PC-9 (cell line): Measurements from ENCODE around the gene FUT2. TPM values are rescaled to one million over a fixed set of nuclear protein-coding genes. Genes with fewer than 3 reads are reported as not detected.
A peak's percentile ranks its signal among the peaks of the same experiment; 100 is the strongest.

Source experiments
- BruUV-seq: library from RNA; stranded (reverse); fragments of 400-500 nt; replicated peaks from 2 replicates; lab custom pipeline; 2021; lab: Mats Ljungman, UMichigan
- CTCF ChIA-PET: fragments of 300-600 bp; sonication (Branson Sonifier 250); formaldehyde crosslinking; loops from one replicate; lab custom pipeline; 2022; ENCODE audit warnings: antibody characterized with exemption; lab: Charles Lee
- POLR2A ChIA-PET: fragments of 300-600 bp; sonication (Branson Sonifier 250); formaldehyde crosslinking; loops from one replicate; lab custom pipeline; 2022; ENCODE audit warnings: antibody characterized with exemption; ENCODE audit not compliant: unreplicated experiment; lab: Charles Lee
- DNase-seq, 2 experiments: peaks; one replicate each; pipeline versions ENCODE4 v3.0.0 to v3.0.0-alpha.2; 2015 to 2022; ENCODE audit warnings: mixed read lengths in 1 of 2
- H2AFZ ChIP-seq: fragments of 200-600 bp; sonication (generic); 2 replicates; pipeline ENCODE4 v1.8.1; 2017; ENCODE audit warnings: antibody characterized with exemption
- H3F3A ChIP-seq: fragments of 200-600 bp; sonication (generic); 2 replicates; pipeline ENCODE4 v1.8.1; 2017; ENCODE audit warnings: antibody characterized with exemption, mild to moderate bottlenecking, low read depth; ENCODE audit not compliant: insufficient read depth
- H3K27ac ChIP-seq: fragments of 200-600 bp; sonication (generic); 2 replicates; pipeline ENCODE4 v1.6.1; 2016; ENCODE audit warnings: mixed run types
- H3K27me3 ChIP-seq: fragments of 200-600 bp; sonication (generic); 2 replicates; pipeline ENCODE4 v1.6.1; 2016; ENCODE audit warnings: low read depth, mixed run types; ENCODE audit not compliant: insufficient read depth
- H3K36me3 ChIP-seq: fragments of 200-600 bp; sonication (generic); 2 replicates; pipeline ENCODE4 v1.6.1; 2016; ENCODE audit warnings: low read depth, mixed run types
- H3K4me1 ChIP-seq: fragments of 200-600 bp; sonication (generic); replicated peaks from 2 replicates; pipeline ENCODE4 v1.6.1; 2016; ENCODE audit warnings: mixed run types; ENCODE audit not compliant: insufficient read depth
- H3K4me2 ChIP-seq: fragments of 200-600 bp; sonication (generic); 2 replicates; pipeline ENCODE4 v1.6.1; 2017; ENCODE audit warnings: mixed run types
- H3K4me3 ChIP-seq: fragments of 200-600 bp; sonication (generic); 2 replicates; pipeline ENCODE4 v1.6.1; 2016; ENCODE audit warnings: mixed run types
- H3K79me2 ChIP-seq: fragments of 200-600 bp; sonication (generic); 2 replicates; pipeline ENCODE4 v1.6.1; 2017; ENCODE audit warnings: low read depth, mixed run types
- H3K9me2 ChIP-seq: fragments of 200-600 bp; sonication (generic); 2 replicates; pipeline ENCODE4 v1.8.1; 2017; ENCODE audit warnings: mild to moderate bottlenecking; ENCODE audit not compliant: insufficient read depth
- H3K9me3 ChIP-seq: fragments of 200-600 bp; sonication (generic); 2 replicates; pipeline ENCODE4 v1.8.1; 2016; ENCODE audit warnings: low read depth; ENCODE audit not compliant: insufficient read depth
- H4K20me1 ChIP-seq: fragments of 200-600 bp; sonication (generic); 2 replicates; pipeline ENCODE4 v1.8.1; 2017; ENCODE audit not compliant: insufficient read depth
- CTCF ChIP-seq: fragments of 200-600 bp; sonication (generic); conservative IDR thresholded peaks from 2 replicates; pipeline ENCODE4 v1.6.1; 2017; ENCODE audit warnings: mixed run types, antibody characterized with exemption, mild to moderate bottlenecking, moderate library complexity
- EZH2 ChIP-seq: fragments of 200-600 bp; sonication (generic); IDR thresholded peaks from 2 replicates; pipeline ENCODE4 v1.8.0; 2017; ENCODE audit warnings: antibody characterized with exemption, low read depth
- intact Hi-C: fragments of 100-400 bp; cut with micrococcal nuclease; formaldehyde crosslinking; loops from one replicate; pipeline ENCODE4 v1.10.0; 2022; ENCODE audit not compliant: unreplicated experiment
- total RNA-seq: library from RNA; stranded (reverse); gene quantifications from 2 replicates; pipeline ENCODE4 v1.2.3, GENCODE V29; 2021

The FUT2 gene
- total RNA-seq, 1 experiment from 2014 or later: 8.7 TPM

GRCh38 chr19:48681127-48681470, 14.7 kb upstream of the FUT2 start:
- no peak for DNase-seq
- Histone ChIP-seq H3K79me2 (no peaks in the 10 kb centered on the region), H3K4me3 (no peak overlapping the region), H3K9me3 (no peaks in the 10 kb centered on the region), H3K4me2 (no peak overlapping the region), H2AFZ (no peak overlapping the region), H4K20me1 (no peaks in the 10 kb centered on the region), H3K4me1 (peaks cover 49% of the 10 kb centered on the region), H3K9me2 (no peaks in the 10 kb centered on the region), H3F3A (peaks cover 29% of the 10 kb centered on the region), H3K36me3 (no peaks in the 10 kb centered on the region), H3K27ac (no peak overlapping the region), H3K27me3 (no peaks in the 10 kb centered on the region)
- TF ChIP-seq EZH2 (no peak), CTCF (no peak)
- intact Hi-C loops: no loop called here
- ChIA-PET POLR2A (no interaction called here), CTCF (no interaction called here)
- no TSS peak for BruUV-seq

- Histone ChIP-seq H3K27ac (no peak overlapping the region), H3K4me2 (no peak overlapping the region), H3F3A (peaks cover 18% of the 10 kb centered on the region), H3K36me3 (no peaks in the 10 kb centered on the region), H3K4me3 (no peak overlapping the region), H3K79me2 (no peaks in the 10 kb centered on the region), H4K20me1 (no peaks in the 10 kb centered on the region), H3K27me3 (no peaks in the 10 kb centered on the region), H3K4me1 (peaks cover 31% of the 10 kb centered on the region), H2AFZ (no peak overlapping the region), H3K9me2 (no peaks in the 10 kb centered on the region), H3K9me3 (no peaks in the 10 kb centered on the region)
- ChIA-PET POLR2A (no interaction called here), CTCF (no interaction called here)
- BruUV-seq: no TSS peak
- intact Hi-C loops: no loop called here
- no peak for TF ChIP-seq CTCF
- TF ChIP-seq EZH2: no peak
- DNase-seq: no peak
Measured at GRCh38 chr19:48683349-48683748, 12.4 kb upstream of the FUT2 start.

- no peaks in the 10 kb centered on the region for H3K27me3 ChIP-seq
- no peaks in the 10 kb centered on the region for H3K9me2 ChIP-seq
- H3K79me2 ChIP-seq: no peaks in the 10 kb centered on the region
- POLR2A ChIA-PET: no interaction called here
- BruUV-seq: no TSS peak
- no peaks in the 10 kb centered on the region for H3K36me3 ChIP-seq
- H3K27ac ChIP-seq: no peak overlapping the region
- DNase-seq: peak; percentile 76 to 79
- intact Hi-C loops: no loop called here
- peak overlapping the region; percentile 34; the same call in 1 of the 2 replicates for H3K4me2 ChIP-seq
- H3K4me3 ChIP-seq: no peak overlapping the region
- CTCF ChIA-PET: interaction anchor here (0.6 kb wide), 1 partner anchor 543 kb away, joined by 3 read pairs; no protein-coding TSS in a partner anchor
- no peaks in the 10 kb centered on the region for H4K20me1 ChIP-seq
- H3F3A ChIP-seq: peaks cover 17% of the 10 kb centered on the region
- no peaks in the 10 kb centered on the region for H3K9me3 ChIP-seq
- TF ChIP-seq EZH2: no peak
- TF ChIP-seq CTCF: no peak
- no peak overlapping the region for H2AFZ ChIP-seq
- peaks cover 25% of the 10 kb centered on the region for H3K4me1 ChIP-seq
Measured at GRCh38 chr19:48685583-48685982, 10.2 kb upstream of the FUT2 start.
